GM10266 (cell line): ENCODE measurements around the gene GUCA2A.

Source experiments
- DNase-seq: peaks from one replicate; pipeline ENCODE4 v3.0.0; 2012; ENCODE audit errors: extremely low spot score
- TF ChIP-seq, protein P1 (sequence below): IDR thresholded peaks from 2 replicates; pipeline ENCODE4 v1.5.1; 2012; ENCODE audit warnings: mild to moderate bottlenecking, low read depth; ENCODE audit not compliant: control insufficient read depth, insufficient read depth; ENCODE audit errors: missing control alignments

Gene GUCA2A

DNA sequence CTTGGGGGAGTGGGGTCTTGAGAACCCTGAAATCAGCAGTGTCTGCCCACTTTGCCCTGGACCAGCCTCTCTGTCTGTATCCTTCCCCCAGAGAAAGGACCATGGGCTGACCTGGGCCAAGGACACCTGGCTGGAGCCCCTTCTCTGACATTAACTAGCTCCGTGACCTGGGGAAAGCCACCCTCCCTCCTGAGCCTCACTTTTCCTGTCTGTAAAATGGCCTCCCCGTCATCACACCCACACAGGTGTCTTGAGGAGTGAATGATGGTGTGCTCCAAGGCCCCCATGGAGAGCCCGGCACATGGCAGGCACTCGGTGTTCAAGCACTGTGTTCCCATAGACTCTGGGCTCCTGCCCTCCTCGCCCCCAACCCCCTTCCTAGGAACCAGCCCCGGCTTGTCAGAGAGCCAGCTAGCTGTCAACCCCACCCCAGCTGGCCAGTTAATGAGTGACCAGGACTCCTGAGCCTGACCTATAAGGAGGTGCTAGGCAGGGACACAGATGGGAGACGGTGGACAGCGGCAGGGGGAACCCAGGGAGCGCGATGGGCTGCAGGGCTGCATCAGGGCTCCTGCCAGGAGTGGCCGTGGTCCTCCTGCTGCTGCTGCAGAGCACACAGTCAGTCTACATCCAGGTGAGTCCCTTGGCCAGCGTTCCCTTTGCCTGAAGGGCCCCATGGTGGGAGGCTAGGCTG, 11.5 kb downstream of the GUCA2A start, which contains the start of gene GUCA2B:
Gene GUCA2B, plus strand, starts transcription at position 504 of the 694 bp plus-strand sequence. Its CDS starts 41 bp downstream, at position 545.
- TF ChIP-seq, protein P1, sequence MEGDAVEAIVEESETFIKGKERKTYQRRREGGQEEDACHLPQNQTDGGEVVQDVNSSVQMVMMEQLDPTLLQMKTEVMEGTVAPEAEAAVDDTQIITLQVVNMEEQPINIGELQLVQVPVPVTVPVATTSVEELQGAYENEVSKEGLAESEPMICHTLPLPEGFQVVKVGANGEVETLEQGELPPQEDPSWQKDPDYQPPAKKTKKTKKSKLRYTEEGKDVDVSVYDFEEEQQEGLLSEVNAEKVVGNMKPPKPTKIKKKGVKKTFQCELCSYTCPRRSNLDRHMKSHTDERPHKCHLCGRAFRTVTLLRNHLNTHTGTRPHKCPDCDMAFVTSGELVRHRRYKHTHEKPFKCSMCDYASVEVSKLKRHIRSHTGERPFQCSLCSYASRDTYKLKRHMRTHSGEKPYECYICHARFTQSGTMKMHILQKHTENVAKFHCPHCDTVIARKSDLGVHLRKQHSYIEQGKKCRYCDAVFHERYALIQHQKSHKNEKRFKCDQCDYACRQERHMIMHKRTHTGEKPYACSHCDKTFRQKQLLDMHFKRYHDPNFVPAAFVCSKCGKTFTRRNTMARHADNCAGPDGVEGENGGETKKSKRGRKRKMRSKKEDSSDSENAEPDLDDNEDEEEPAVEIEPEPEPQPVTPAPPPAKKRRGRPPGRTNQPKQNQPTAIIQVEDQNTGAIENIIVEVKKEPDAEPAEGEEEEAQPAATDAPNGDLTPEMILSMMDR: no peak
- DNase-seq: no peak

DNA sequence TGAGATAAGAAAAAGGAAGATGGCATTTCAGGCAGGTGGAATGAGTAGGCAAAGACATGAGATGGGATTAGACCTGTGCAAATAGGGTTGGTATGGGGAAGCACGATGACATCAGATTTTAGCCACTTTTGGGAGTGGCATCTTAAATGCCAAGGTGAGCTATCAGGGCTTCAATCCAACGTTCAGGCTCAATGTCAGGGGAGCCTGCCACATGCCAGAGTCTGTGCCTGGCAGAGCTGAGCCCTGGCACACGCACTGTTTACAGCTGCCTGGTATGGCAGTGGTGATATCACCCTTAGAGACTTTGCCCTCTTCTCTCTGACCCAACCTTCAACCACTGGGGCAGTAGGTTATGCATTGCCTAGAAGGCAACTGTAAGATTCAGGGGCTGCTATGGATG, 12.4 kb downstream of the GUCA2A start:
- TF ChIP-seq, protein P1: no peak
- no peak for DNase-seq

DNA sequence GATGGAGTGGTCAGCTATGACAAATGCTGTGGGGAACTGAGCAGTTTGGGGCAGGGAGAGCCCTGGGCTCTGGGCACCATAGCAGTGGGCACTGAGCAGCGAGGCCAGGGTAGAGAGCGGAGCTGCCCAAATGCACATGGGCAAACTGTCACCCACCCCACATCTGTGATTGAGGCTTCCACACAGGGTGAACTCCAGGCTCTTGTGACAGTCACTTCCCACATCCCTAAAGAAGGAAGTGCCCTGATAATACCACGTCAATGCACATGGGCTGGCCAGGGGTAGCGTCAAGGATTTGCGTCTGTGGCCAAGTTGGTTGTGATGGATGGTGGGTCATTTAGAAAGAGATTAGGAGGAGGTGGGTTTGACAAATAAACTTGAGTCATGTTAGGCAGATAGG, 13.9 kb downstream of the GUCA2A start:
- TF ChIP-seq, protein P1: no peak
- no peak for DNase-seq

- DNase-seq: no peak
- TF ChIP-seq, protein P1: no peak
Measured at GRCh38 chr1:42148166-42148565, 16.4 kb downstream of the GUCA2A start.

GRCh38 chr1:42146626-42147320, 17.8 kb downstream of the GUCA2A start:
- peak; percentile 76 for DNase-seq
- TF ChIP-seq, protein P1: peak; percentile 86

GRCh38 chr1:42145764-42146625, 18.6 kb downstream of the GUCA2A start:
- TF ChIP-seq, protein P1: no peak
- no peak for DNase-seq
